Mononuclear cell (primary cell): ENCODE results near the gene FASTK. TPM values are rescaled to one million over a fixed set of nuclear protein-coding genes. Genes with fewer than 3 reads are reported as not detected.

Experiments
- H3K27me3 ChIP-seq: 2 replicates; pipeline ENCODE4 v1.6.0; 2011; ENCODE audit warnings: low read length, control low read depth; ENCODE audit not compliant: insufficient read depth
- H3K4me1 ChIP-seq: 2 replicates; pipeline ENCODE4 v1.5.1; 2011; ENCODE audit warnings: mild to moderate bottlenecking, low read length, control low read depth; ENCODE audit not compliant: insufficient read depth
- H3K4me3 ChIP-seq: 2 replicates; pipeline ENCODE4 v1.5.1; 2011; ENCODE audit warnings: mild to moderate bottlenecking, low read length, moderate library complexity
- H3K9me3 ChIP-seq: 2 replicates; pipeline ENCODE4 v1.5.1; 2011; ENCODE audit warnings: low read depth, mild to moderate bottlenecking, control low read depth, low read length
- total RNA-seq: library from RNA; depleted of rRNA; stranded (reverse); fragments of >200 nt; gene quantifications from one replicate; pipeline ENCODE4 v1.2.3, GENCODE V29; 2012

The FASTK gene
- total RNA-seq, 1 donor: 33.6 TPM

GRCh38 chr7:151070574-151070960 lies 10.0 kb downstream of the FASTK start:
- Histone ChIP-seq H3K9me3 (no peaks in the 10 kb centered on the region), H3K27me3 (no peaks in the 10 kb centered on the region), H3K4me3 (no peak overlapping the region), H3K4me1 (no peaks in the 10 kb centered on the region)

- no peaks in the 10 kb centered on the region for H3K9me3 ChIP-seq
- H3K4me1 ChIP-seq: no peaks in the 10 kb centered on the region
- no peak overlapping the region for H3K4me3 ChIP-seq
- H3K27me3 ChIP-seq: no peaks in the 10 kb centered on the region
These were observed 10.6 kb downstream of the FASTK start for GRCh38 chr7:151069841-151070573.

DNA sequence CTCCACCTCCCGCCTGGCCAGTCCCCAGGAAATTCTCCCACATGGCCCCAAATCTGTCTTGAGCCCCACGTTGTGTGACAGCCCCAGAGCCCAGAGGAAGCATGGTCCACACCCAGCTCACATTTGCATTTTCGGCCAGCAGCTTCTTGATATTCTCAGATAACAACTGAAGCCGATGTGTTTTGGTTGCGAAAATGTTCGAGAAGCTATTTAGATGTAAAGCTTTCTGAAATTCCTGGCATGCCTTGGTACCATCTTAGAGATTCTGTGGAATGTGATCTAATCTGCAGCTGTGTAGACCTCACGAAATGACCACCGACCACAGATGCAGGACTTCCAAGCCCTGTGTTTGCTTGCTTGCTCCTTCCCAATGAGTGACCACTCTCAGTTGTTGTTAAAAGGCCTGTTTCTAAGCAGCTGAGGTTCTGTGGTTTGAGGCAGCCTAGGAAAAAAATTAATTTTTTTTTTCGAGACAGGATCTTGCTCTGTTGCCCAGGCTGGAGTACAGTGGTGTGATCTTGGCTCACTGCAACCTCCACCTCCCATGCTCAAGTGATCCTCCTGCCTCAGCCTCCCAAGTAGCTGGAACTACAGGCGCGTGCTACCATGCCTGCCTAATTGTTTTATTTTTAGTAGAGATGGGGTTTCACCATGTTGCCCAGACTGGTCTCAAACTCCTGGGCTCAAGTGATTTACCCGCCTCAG lies 12.4 kb downstream of the FASTK start:
- Histone ChIP-seq H3K9me3 (no peaks in the 10 kb centered on the region), H3K27me3 (no peaks in the 10 kb centered on the region), H3K4me1 (no peaks in the 10 kb centered on the region), H3K4me3 (no peak overlapping the region)

DNA sequence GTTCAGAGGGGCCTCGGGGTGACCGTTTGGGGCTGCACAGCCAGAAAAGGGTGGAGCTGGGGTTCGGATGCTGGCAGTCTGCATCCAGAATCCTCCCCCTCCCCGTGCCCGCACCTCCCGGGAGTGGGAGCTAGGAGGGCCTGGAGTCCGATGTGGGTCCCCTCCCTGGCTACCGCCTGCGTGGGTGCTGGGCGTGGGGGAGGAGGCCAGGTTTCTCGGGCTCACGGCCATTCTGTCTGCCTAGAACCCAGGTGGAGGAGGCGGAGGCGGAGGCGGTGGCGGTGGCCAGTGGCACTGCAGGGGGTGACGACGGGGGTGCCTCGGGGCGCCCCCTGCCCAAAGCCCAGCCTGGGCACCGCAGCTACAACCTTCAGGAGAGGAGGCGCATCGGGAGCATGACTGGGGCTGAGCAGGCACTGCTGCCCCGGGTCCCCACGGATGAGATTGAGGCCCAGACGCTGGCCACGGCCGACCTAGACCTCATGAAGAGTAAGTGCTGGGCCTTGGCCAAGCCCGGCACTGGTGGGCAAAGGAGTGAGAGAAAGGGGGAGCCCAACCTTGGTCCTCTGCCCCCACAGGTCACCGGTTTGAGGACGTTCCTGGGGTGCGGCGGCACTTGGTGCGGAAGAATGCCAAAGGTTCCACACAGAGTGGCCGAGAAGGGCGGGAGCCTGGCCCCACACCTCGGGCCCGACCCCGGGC lies 14.2 kb downstream of the FASTK start:
- Histone ChIP-seq H3K9me3 (no peaks in the 10 kb centered on the region), H3K4me3 (no peak overlapping the region), H3K4me1 (peaks cover under 1% of the 10 kb centered on the region), H3K27me3 (no peaks in the 10 kb centered on the region)

GRCh38 chr7:151065516-151065915 lies 15.1 kb downstream of the FASTK start:
- H3K4me3 ChIP-seq: no peak overlapping the region
- peaks cover 9% of the 10 kb centered on the region for H3K4me1 ChIP-seq
- no peaks in the 10 kb centered on the region for H3K27me3 ChIP-seq
- H3K9me3 ChIP-seq: no peaks in the 10 kb centered on the region

DNA sequence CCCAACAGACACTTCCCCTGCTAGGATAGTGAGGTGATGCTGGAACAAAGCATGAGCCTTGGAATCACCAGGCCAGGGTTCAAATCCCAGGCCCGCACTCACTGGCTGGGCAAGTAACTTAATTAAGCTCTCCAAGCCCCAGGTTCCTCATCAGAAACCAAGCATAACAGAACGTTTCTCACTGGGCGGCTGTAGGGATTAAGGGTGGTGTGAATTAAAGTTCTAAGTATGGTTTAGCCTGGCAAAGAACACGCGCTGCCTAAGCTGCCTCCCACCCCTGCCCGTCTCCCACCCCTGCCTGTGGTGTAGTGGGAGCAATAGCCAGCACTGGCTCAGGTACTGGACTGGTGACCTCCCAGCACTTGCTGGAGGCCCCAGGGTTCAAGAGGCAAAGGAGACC lies 15.6 kb downstream of the FASTK start:
- no peak overlapping the region for H3K4me3 ChIP-seq
- H3K4me1 ChIP-seq: peaks cover 15% of the 10 kb centered on the region

DNA sequence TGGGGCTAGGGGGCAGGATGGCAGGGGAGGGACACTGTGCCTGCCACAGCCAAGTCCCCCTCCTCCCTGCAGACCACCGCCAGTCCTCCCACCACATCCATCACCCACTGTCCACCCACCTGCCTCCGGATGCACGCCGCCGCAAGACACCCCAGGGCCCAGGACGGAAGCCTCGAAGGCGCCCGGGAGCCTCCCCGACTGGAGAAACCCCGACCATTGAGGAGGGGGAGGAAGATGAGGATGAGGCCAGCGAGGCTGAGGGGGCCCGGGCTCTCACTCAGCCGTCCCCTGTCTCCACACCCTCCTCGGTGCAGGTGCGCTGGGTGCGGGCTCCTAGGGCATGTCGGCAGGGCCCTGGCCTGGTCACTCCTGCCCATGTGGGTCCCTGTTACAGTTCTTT lies 16.2 kb downstream of the FASTK start:
- no peaks in the 10 kb centered on the region for H3K9me3 ChIP-seq
- peaks cover 16% of the 10 kb centered on the region for H3K4me1 ChIP-seq
- H3K27me3 ChIP-seq: no peaks in the 10 kb centered on the region
- H3K4me3 ChIP-seq: no peak overlapping the region

More for the DNA sequence above, 15.6 kb downstream of the FASTK start:
- Histone ChIP-seq H3K9me3 (no peaks in the 10 kb centered on the region), H3K27me3 (no peaks in the 10 kb centered on the region)

GRCh38 chr7:151063212-151063561 lies 17.4 kb downstream of the FASTK start:
- peaks cover 26% of the 10 kb centered on the region for H3K4me1 ChIP-seq
- no peak overlapping the region for H3K4me3 ChIP-seq
- no peaks in the 10 kb centered on the region for H3K27me3 ChIP-seq
- no peaks in the 10 kb centered on the region for H3K9me3 ChIP-seq

DNA sequence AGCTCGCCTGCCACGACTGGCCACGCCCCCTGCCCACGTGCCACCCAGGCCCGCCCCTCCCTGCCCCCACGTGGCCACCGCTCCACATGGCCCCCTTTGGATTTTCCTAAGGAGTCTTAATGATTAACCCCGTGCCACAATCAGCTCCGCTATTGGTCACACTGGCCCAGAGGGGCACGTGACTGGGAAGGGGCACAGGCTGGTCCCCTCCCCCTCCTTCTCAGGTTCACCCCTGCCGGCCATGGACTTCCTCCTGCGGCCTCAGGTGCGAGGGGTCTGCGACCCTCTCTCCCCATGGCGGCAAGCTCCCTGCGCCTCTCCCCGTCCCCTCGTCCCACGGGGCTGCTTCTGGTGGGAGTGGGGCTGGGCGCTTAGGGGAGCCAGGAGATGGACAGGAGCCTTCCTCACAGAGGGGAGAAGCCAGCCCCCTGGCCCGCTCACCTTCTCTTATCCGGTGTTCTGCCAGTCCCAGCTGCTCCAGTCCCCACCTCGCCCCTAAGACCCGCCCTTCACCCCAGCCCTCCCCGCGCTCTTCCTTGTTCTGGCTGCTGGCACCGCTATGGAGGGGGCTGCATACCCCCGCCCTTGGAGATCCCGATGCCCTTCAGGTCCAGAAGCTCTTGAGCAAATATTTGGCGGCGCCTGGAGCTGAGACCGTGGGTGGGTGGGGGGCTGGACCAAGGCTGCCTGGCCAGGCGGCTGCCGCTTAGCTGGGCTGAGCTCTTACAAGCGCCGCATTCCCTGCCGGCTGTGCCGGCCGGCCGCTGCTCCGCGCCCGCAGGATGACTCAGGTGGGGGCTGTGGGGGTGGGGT lies 18.0 kb downstream of the FASTK start:
- Histone ChIP-seq H3K27me3 (no peaks in the 10 kb centered on the region), H3K4me1 (peaks cover 26% of the 10 kb centered on the region), H3K4me3 (no peak overlapping the region), H3K9me3 (no peaks in the 10 kb centered on the region)

- Histone ChIP-seq H3K4me1 (peaks cover 32% of the 10 kb centered on the region), H3K9me3 (no peaks in the 10 kb centered on the region), H3K27me3 (no peaks in the 10 kb centered on the region), H3K4me3 (no peak overlapping the region)
These were observed 18.6 kb downstream of the FASTK start for GRCh38 chr7:151062111-151062398.

- H3K27me3 ChIP-seq: no peaks in the 10 kb centered on the region
- H3K9me3 ChIP-seq: no peaks in the 10 kb centered on the region
- peaks cover 36% of the 10 kb centered on the region for H3K4me1 ChIP-seq
- no peak overlapping the region for H3K4me3 ChIP-seq
These were observed 19.1 kb downstream of the FASTK start for GRCh38 chr7:151061213-151062110.

DNA sequence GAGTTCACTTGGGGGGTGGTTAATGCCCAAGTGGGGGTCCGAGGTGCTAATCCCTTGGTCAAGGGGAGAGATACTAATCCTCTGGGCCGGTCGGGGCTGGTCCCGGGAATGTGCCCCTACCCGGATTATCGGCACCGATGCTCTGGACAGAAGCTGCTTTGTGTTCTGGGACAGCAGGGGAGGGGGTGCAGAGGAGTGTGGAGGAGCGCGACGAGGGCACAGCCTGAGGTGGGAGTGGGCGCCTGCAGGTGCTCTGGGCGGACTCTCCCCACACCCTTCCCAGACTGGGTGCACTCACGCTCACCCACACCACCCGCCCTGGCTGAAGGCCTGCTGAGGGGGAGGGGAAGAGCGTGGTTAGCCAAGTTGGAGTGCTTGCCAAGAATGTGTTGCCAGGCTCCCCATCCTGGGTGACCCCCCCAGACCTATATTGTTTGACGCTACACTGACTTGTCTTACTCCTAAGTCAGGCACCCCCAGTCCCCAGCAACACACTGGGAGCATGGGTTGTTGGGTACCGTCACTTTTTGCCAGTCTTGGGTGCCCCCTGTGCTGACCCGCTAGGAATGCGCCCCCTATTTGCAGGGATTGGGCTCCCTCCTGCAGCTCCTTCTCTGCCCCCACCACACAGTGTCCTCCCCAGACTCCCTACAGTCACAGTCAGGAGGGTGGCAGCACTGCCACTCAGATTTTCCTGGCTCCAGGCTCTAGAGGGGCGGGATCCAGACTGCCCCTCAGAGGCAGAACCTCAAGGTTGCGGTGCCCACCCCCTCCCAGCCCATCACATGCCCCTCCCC lies 20.0 kb downstream of the FASTK start:
- peak overlapping the region; percentile 84 for H3K4me3 ChIP-seq
- H3K27me3 ChIP-seq: no peaks in the 10 kb centered on the region
- peaks cover 36% of the 10 kb centered on the region for H3K4me1 ChIP-seq
- no peaks in the 10 kb centered on the region for H3K9me3 ChIP-seq

GRCh38 chr7:151060113-151060415 lies 20.5 kb downstream of the FASTK start:
- no peaks in the 10 kb centered on the region for H3K9me3 ChIP-seq
- H3K4me1 ChIP-seq: peaks cover 36% of the 10 kb centered on the region
- no peaks in the 10 kb centered on the region for H3K27me3 ChIP-seq
- H3K4me3 ChIP-seq: peak overlapping the region; percentile 84
